Liver (tissue), 9 donors: ENCODE measurements around the gene CCR3. TPM values are rescaled to one million over a fixed set of nuclear protein-coding genes. Genes with fewer than 3 reads are reported as not detected.

Experiments
- DNase-seq: peaks from one replicate; pipeline ENCODE4 v3.0.0-alpha.2; 2017; ENCODE audit warnings: low spot score
- H3K27ac ChIP-seq, 2 donors: one replicate each; pipeline ENCODE4 v1.7.0; 2013; ENCODE audit warnings: inconsistent platforms in 2 of 2, low read length in 2 of 2, control low read depth in 1 of 2, low read depth in 1 of 2, mild to moderate bottlenecking in 1 of 2
- H3K27me3 ChIP-seq, 4 donors: one replicate each; pipeline versions ENCODE4 v1.6.1 to v1.7.0; 2013; ENCODE audit warnings: low read length in 3 of 4, inconsistent platforms in 1 of 4, mild to moderate bottlenecking in 1 of 4, moderate library complexity in 1 of 4; ENCODE audit not compliant: control insufficient read depth in 4 of 4, insufficient read depth in 4 of 4
- H3K36me3 ChIP-seq, 4 donors: one replicate each; pipeline versions ENCODE4 v1.6.1 to v1.7.0; 2013; ENCODE audit warnings: low read length in 3 of 4, mild to moderate bottlenecking in 3 of 4, low read depth in 1 of 4, moderate library complexity in 1 of 4; ENCODE audit not compliant: control insufficient read depth in 4 of 4, insufficient read depth in 3 of 4
- H3K4me1 ChIP-seq, 4 donors: one replicate each; pipeline versions ENCODE4 v1.6.1 to v1.7.0; 2013; ENCODE audit warnings: low read length in 3 of 4, mild to moderate bottlenecking in 3 of 4, moderate library complexity in 1 of 4; ENCODE audit not compliant: control insufficient read depth in 4 of 4, insufficient read depth in 4 of 4
- H3K4me3 ChIP-seq, 3 donors: one replicate each; pipeline versions ENCODE4 v1.6.1 to v1.7.0; 2013; ENCODE audit warnings: low read length in 3 of 3, control low read depth in 1 of 3, low read depth in 1 of 3, mild to moderate bottlenecking in 1 of 3
- H3K9ac ChIP-seq, 2 donors: one replicate each; pipeline ENCODE4 v1.7.0; 2013; ENCODE audit warnings: low read length in 2 of 2, mild to moderate bottlenecking in 2 of 2, moderate library complexity in 2 of 2, control low read depth in 1 of 2, low read depth in 1 of 2
- H3K9me3 ChIP-seq, 4 donors: one replicate each; pipeline versions ENCODE4 v1.6.1 to v1.7.0; 2013; ENCODE audit warnings: low read length in 3 of 4; ENCODE audit not compliant: control insufficient read depth in 4 of 4
- FOXA1 ChIP-seq: IDR thresholded peaks from 2 replicates; pipeline ENCODE4 v1.6.1; 2016; ENCODE audit warnings: antibody characterized with exemption
- FOXA2 ChIP-seq: IDR thresholded peaks from 2 replicates; pipeline ENCODE4 v1.6.1; 2016; ENCODE audit warnings: antibody characterized with exemption
- HNF4A ChIP-seq, 2 donors: conservative IDR thresholded peaks; 2 replicates each; pipeline ENCODE4 v1.6.1; 2016; ENCODE audit warnings: antibody characterized with exemption in 2 of 2, mild to moderate bottlenecking in 2 of 2
- HNF4G ChIP-seq: IDR thresholded peaks from 2 replicates; pipeline ENCODE4 v1.6.1; 2016; ENCODE audit warnings: antibody characterized with exemption
- NR2F2 ChIP-seq: IDR thresholded peaks from 2 replicates; pipeline ENCODE4 v1.6.1; 2016; ENCODE audit warnings: antibody characterized with exemption
- RAD21 ChIP-seq, 2 donors: IDR thresholded peaks; 2 replicates each; pipeline ENCODE4 v1.6.1; 2016; ENCODE audit warnings: antibody characterized with exemption in 2 of 2, mild to moderate bottlenecking in 2 of 2
- RXRA ChIP-seq, 2 donors: IDR thresholded peaks; 2 replicates each; pipeline ENCODE4 v1.6.1; 2017 to 2018; ENCODE audit warnings: antibody characterized with exemption in 2 of 2, mild to moderate bottlenecking in 1 of 2
- TAF1 ChIP-seq: conservative IDR thresholded peaks from 2 replicates; pipeline ENCODE4 v1.6.1; 2016; ENCODE audit warnings: antibody characterized with exemption, mild to moderate bottlenecking
- YY1 ChIP-seq: IDR thresholded peaks from 2 replicates; pipeline ENCODE4 v1.6.1; 2016; ENCODE audit warnings: antibody characterized with exemption, mild to moderate bottlenecking
- ZBTB33 ChIP-seq: IDR thresholded peaks from 2 replicates; pipeline ENCODE4 v1.6.1; 2016; ENCODE audit warnings: antibody characterized with exemption
- WGBS: extraction: QIAGEN DNeasy Blood & Tissue Kit; methylation state at CpG from one replicate; pipeline ENCODE4 v1.1.7; 2013; 5-methylcytosine and 5-hydroxymethylcytosine counted together
- polyA plus RNA-seq, 2 donors: library from polyadenylated mRNA; stranded (reverse) in 1 of 2; unstranded in 1 of 2; fragments of 200-250 nt in 1 of 2; fragments of >200 nt in 1 of 2; fragmentation: Nextera tagmentation in 1 of 2; extraction: Ambion mirVana in 1 of 2; gene quantifications; one replicate each; pipeline versions ENCODE4 v1.2.1 to v1.2.3, GENCODE V29; 2013 to 2015
- total RNA-seq, 2 donors: library from RNA; depleted of rRNA; stranded (reverse); fragments of >200 nt; gene quantifications; one replicate each; pipeline ENCODE4 v1.2.3, GENCODE V29; 2014
- TF ChIP-seq, protein P1 (sequence below): IDR thresholded peaks from 2 replicates; pipeline ENCODE4 v1.6.1; 2016; ENCODE audit warnings: antibody characterized with exemption
- TF ChIP-seq, protein P2 (sequence below): fragments of 150-350 bp; IDR thresholded peaks from 2 replicates; pipeline ENCODE4 v1.5.1; 2017; ENCODE audit warnings: improper control_type of control experiment, low read depth, low read length; ENCODE audit not compliant: missing input control
- TF ChIP-seq, protein P3 (sequence below): IDR thresholded peaks from 2 replicates; pipeline ENCODE4 v1.6.1; 2016; ENCODE audit warnings: antibody characterized with exemption, mild to moderate bottlenecking
- donor health status: healthy.
- donor health status: healthy.
- donor health status: healthy.
- donor health status: healthy.
- donor health status: healthy.

The CCR3 gene
- total and polyA plus RNA-seq, 4 donors, result 0.05 to 0.13 TPM; not detected in 2

- Histone ChIP-seq H3K36me3 (no peaks in the 10 kb centered on the region), H3K9ac (no peak overlapping the region), H3K27ac (no peak overlapping the region), H3K4me1 (no peaks in the 10 kb centered on the region), H3K27me3 (no peaks in the 10 kb centered on the region), H3K4me3 (no peak overlapping the region), H3K9me3 (peaks cover 0 to 5% (median 2%) of the 10 kb centered on the region in 4 donors)
- DNase-seq, result no peak
- WGBS, result 66% methylated on average over 1 of the region's 1 CpG
- no peak for TF ChIP-seq RAD21 (IDR thresholded peaks at IDR 0.05)
- no peak for TF ChIP-seq HNF4G
- no peak for TF ChIP-seq NR2F2
- TF ChIP-seq, protein P1, sequence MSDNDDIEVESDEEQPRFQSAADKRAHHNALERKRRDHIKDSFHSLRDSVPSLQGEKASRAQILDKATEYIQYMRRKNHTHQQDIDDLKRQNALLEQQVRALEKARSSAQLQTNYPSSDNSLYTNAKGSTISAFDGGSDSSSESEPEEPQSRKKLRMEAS, result no peak
- no peak for TF ChIP-seq FOXA2
- TF ChIP-seq ZBTB33, result no peak
- no peak for TF ChIP-seq TAF1
- TF ChIP-seq, protein P2, sequence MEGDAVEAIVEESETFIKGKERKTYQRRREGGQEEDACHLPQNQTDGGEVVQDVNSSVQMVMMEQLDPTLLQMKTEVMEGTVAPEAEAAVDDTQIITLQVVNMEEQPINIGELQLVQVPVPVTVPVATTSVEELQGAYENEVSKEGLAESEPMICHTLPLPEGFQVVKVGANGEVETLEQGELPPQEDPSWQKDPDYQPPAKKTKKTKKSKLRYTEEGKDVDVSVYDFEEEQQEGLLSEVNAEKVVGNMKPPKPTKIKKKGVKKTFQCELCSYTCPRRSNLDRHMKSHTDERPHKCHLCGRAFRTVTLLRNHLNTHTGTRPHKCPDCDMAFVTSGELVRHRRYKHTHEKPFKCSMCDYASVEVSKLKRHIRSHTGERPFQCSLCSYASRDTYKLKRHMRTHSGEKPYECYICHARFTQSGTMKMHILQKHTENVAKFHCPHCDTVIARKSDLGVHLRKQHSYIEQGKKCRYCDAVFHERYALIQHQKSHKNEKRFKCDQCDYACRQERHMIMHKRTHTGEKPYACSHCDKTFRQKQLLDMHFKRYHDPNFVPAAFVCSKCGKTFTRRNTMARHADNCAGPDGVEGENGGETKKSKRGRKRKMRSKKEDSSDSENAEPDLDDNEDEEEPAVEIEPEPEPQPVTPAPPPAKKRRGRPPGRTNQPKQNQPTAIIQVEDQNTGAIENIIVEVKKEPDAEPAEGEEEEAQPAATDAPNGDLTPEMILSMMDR, result no peak
- TF ChIP-seq FOXA1, result no peak
- TF ChIP-seq YY1, result no peak
- no peak for TF ChIP-seq HNF4A (conservative IDR thresholded peaks at IDR 0.05)
Measured at GRCh38 chr3:46221938-46222337, 20.3 kb upstream of the CCR3 start.

GRCh38 chr3:46222435-46223161 lies 19.7 kb upstream of the CCR3 start:
- Histone ChIP-seq H3K9ac (no peak overlapping the region), H3K4me3 (no peak overlapping the region), H3K4me1 (no peaks in the 10 kb centered on the region), H3K27ac (no peak overlapping the region), H3K27me3 (no peaks in the 10 kb centered on the region), H3K9me3 (peaks cover 0 to 5% (median 2%) of the 10 kb centered on the region in 4 donors), H3K36me3 (no peaks in the 10 kb centered on the region)
- DNase-seq, result no peak
- TF ChIP-seq RXRA (IDR thresholded peaks at IDR 0.05) (no peak), RAD21 (IDR thresholded peaks at IDR 0.05) (no peak), TAF1 (no peak)
- TF ChIP-seq, protein P3, sequence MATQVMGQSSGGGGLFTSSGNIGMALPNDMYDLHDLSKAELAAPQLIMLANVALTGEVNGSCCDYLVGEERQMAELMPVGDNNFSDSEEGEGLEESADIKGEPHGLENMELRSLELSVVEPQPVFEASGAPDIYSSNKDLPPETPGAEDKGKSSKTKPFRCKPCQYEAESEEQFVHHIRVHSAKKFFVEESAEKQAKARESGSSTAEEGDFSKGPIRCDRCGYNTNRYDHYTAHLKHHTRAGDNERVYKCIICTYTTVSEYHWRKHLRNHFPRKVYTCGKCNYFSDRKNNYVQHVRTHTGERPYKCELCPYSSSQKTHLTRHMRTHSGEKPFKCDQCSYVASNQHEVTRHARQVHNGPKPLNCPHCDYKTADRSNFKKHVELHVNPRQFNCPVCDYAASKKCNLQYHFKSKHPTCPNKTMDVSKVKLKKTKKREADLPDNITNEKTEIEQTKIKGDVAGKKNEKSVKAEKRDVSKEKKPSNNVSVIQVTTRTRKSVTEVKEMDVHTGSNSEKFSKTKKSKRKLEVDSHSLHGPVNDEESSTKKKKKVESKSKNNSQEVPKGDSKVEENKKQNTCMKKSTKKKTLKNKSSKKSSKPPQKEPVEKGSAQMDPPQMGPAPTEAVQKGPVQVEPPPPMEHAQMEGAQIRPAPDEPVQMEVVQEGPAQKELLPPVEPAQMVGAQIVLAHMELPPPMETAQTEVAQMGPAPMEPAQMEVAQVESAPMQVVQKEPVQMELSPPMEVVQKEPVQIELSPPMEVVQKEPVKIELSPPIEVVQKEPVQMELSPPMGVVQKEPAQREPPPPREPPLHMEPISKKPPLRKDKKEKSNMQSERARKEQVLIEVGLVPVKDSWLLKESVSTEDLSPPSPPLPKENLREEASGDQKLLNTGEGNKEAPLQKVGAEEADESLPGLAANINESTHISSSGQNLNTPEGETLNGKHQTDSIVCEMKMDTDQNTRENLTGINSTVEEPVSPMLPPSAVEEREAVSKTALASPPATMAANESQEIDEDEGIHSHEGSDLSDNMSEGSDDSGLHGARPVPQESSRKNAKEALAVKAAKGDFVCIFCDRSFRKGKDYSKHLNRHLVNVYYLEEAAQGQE, result no peak
- TF ChIP-seq, protein P2, result no peak
- WGBS, result 67% methylated on average over 7 of the region's 7 CpGs
